ENCODE data around the gene CALB2.
"Not testable (repeated sequence)": the region's sequence is repeated elsewhere in the genome, so short reads cannot be mapped to it uniquely, and the experiment has no call there.

The CALB2 gene, protein sequence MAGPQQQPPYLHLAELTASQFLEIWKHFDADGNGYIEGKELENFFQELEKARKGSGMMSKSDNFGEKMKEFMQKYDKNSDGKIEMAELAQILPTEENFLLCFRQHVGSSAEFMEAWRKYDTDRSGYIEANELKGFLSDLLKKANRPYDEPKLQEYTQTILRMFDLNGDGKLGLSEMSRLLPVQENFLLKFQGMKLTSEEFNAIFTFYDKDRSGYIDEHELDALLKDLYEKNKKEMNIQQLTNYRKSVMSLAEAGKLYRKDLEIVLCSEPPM

DNA sequence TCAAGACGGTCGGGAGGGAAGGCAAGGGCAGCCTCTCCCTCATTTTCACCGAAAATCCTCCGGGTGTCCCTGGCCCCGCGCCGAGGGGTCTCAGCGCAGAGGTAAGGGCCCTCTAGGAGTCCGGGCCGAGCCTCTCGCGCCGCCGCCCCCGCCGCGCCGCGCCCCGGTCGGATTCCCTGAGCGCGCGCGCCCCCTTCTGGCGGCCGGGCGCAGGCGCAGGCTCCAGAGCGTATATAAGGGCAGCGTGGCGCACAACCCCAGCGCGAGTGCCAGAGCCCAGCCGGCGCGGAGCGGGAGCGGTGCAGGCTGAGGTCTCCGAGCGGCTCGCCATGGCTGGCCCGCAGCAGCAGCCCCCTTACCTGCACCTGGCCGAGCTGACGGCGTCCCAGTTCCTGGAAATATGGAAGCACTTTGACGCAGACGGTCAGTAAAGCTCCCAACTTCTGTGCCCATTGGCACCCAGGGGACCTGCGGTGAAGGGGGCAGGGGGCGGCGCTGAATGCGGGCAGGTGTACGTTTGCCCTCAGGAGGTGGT lies at the start of gene CALB2:
CALB2 (plus strand) TSS at position 260 of the 535 bp plus-strand sequence; CDS start at position 330, 70 bp downstream.
- DNase-seq (ENCODE audit: low read depth): no peak

DNA sequence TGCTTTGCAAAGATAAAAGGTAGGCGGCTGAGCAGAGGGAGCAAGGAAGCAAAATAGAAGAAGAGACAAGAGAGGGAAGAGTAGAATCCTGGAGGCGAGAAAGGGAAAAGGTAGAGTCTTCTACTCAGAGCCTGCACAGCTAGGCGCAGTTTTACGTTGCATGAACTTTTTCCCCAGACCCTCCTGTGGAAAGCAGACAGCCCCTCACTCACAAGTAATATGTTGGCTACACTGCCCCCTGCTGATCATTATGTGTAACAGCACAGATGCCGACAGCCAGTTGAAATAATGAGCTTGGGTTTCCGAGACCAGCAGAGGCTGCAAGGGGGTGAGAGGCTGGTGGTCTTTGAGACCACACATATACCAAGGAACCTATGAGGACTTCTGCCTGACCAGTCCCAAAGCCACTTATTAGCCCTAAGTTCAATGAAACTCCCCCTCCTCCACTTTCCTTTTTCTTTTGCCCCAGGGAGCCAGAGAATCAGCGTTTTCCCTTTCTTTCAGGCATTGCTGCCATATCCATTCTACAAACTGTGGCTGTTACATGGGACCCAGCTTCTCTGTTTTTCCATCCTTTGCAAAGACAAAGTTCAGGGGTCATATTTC lies 46.9 kb upstream of the CALB2 start:
- no peak for DNase-seq (ENCODE audit: low read depth)

DNA sequence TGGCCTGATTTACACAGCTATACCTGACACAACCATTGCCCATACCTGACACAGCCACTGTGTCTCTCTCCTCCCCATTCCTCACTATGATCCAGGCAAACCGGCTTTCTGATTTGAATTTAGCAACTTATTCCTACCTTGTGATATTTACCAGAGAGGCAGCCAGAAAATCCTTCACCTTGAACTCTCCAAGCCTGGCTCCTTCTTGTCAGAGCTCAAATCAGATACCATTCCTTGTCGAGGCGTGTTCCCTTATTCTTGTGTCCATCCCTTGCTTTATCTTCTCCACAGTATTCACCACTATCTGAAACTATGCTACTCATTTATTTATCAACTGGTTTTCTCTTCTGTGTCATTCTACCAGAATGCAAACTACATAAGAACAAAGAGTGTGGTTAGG lies 44.9 kb upstream of the CALB2 start:
- not testable (repeated sequence) for DNase-seq (ENCODE audit: low read depth)

DNA sequence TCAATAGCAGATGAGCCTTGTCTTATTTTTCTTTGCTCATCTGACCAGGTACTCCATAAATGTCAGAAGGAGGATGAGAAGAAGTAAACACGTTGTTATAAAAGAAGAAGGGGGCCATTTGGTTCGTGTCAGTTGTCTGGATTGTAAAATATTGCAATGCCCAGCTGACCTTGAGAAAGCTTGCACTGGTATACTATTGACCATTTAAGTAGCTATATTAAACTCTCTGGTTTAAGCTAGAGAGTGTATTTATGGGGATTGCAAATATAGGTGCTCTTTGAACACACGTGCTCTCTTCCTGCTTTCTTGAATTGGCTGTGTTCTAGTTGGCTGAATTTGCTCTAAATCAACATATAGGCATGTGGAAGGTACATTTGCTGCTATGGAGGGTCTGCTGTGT lies 43.3 kb upstream of the CALB2 start:
- DNase-seq (ENCODE audit: low read depth): no peak

DNA sequence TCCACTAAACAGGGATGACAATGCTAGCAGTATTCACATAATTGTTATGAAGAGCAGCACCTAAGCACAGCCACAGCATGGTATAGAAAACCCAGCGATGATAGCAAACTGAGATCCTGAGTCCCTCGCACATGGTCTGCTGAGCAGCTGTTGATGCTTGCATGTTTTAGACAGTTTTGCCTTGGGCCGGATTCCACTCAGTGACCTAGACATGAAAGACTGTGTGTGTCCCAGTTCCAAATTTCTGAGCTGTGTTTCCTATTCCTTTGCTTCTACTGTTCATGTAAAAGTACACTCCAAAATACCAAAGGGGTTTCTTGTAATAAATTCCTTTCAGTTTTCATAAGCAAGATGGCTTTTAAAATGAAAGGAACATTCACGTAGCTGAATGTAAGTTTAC lies 38.5 kb upstream of the CALB2 start:
- DNase-seq (ENCODE audit: low read depth): no peak

DNA sequence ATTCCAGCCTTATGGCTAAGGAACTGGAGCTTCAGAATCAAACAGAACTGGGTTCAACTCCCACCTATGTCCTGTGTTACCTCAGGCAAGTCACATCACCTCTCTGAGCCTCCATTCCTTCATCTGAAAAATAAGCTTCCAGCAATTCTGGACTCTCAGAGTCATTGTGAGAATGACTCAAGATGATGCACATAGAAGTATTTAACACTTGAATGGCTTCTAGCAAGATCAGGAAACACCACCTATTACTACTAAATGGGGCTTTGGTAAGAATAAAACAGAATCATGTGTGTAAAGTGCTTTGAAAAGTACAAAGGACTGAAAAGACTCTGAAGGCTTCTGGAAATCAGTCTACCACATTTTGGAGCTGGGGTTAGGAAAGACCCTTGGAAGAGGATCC lies 30.8 kb upstream of the CALB2 start:
- no peak for DNase-seq (ENCODE audit: low read depth)

DNA sequence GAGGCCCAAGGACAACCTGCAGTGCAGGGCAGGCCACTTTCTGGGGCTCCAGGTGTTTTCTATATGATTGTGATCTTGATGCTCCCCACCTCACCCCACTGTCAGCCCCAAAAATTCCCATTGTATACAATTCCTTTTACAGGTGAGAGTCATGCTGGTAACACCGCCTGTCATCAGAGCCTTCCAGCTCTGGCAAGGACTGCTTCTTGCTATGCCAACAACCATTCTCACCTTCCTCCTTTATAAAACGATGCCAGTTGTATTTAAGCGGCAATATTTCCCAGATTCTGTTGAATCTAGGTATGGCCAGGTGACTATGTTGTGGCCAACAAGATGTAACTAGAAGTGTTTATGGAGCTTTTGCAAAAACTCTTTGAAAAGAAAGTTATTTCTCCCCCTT lies 30.4 kb upstream of the CALB2 start:
- DNase-seq (ENCODE audit: low read depth): no peak

DNA sequence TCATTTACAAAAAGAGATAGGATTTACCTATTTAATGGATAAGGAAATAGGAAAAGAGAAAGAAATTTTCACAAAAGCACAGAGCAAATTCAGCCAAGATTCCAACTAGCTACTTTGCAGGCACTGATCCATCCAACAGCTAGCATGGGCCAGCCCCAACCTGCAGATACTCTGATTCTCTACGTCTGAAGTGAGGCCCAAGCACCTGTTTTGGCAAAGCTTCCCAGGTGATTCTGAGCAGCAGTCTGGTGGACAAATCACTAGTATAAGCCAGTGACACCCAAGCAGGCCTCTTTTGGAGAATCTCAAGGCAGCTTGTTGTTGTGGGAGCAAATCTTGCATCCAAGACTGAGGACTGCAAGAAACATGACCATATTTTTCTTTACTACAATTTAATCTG lies 20.9 kb upstream of the CALB2 start:
- no peak for DNase-seq (ENCODE audit: low read depth)

DNA sequence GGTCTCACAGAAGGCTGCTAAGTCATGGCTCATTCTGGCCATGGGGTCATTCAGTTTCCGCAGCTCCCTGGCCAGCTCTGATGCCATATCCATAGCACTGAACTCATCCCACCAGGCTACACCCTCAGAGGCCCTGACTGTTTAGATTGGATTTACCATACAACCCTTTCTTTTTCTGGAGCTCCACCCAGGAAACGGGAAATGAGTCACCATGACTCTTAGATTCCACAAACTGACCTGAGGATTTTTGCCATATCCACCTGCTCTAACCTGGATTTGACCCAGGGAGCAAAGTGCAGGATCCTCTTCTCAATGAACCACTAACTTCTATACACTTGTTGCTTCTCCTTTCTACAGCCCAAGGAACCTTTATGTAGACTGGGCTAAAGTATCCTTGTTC lies 20.3 kb upstream of the CALB2 start:
- DNase-seq (ENCODE audit: low read depth): no peak

DNA sequence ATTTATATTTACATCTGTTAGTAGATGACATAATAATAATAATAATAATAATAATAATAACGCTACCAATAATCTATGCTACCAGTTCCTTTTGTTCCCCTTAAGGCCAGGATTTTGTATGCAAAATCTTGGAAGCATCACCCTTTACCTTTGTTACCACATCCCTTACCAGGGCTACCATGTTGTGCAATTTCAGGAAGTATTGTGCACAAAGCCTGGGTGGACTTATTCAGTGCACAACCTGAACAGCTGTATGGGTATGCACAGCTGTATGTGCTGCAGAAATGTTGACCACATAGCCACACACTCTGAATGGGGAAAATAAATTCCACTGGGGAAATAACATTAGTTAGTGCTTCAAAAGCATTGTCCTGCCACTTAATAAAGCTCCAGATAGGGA lies 19.9 kb upstream of the CALB2 start:
- DNase-seq (ENCODE audit: low read depth): no peak

DNA sequence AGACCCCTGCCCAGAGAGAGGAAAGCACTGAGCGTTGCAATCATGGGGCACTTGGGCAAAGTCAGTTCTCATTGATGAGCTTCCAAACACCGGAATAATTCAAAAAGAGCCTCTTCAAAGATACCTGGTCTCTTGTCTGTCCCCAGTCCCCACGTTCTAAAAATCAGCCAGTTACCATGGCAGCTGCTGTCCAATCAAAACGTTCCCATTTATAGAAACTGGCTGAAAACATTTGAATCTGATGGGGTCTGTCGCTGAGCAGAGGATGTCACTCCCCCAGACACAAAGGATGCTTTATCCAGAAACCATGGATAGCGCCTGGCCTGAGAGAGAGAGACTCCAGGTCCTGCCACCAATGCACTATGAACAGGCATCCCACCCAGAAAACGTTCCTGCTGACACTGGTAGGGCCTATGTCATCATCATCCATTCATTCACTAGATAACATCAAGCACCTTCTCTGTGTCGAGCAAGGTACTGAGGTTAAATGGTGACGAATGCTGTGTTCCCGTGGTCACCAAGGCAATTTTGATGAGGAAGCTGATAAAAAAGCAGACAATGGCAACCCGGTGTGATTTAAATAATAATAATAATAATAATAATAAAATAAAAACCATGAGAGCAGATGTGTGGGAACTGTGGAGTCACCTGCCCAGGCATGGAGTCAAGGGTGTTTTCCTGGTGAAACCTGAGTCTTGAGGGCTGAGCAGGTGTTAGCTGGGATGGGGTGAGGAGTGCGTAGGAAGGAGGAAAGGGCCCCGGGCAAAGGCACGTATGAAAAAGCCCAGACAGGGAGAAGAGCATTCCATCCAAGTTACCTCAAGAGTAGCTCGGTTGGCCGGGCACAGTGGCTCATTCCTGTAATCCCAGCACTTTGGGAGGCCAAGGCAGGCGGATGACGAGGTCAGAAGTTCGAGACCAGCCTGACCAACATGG lies 19.0 kb upstream of the CALB2 start:
- DNase-seq (ENCODE audit: low read depth): no peak

DNA sequence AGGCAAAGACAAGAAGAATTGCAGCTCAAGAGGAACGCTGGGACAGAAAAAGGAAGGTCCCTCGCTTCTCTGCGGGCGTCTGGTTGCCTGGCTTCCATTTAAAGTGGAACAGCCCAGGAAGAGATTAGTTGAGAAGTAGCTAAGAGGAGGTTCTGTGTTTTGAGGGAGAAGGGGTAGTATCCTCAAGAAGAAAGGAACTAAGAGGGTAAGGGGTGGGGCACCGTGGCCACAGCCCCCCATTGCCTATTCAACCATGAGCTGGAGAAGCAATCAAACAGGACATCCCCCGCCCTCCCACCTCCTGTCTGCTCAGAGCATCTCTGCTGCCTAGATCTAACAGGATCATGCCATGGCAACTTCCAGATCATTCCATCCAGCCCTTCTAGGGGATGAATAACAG lies 18.1 kb upstream of the CALB2 start:
- no peak for DNase-seq (ENCODE audit: low read depth)

DNA sequence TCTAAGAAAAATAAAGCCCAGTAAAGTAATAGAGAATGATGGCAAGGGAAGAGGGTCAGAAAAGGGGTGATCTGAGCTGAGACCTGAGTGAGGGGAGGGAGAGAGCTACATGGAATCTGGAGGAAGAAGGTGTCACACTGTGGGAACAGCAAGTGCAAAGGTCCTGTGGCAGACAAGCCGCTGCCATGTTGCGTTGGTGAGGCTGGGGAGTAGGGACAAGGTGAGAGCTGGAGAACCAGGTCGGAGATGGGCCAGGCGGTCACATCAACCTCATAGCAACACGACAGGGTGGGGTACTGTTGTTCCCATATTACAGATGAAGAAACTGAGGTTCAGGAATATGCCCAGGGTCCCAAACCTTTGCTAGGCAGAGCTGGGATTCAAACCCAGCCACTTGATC lies 16.6 kb upstream of the CALB2 start:
- DNase-seq (ENCODE audit: low read depth): no peak

DNA sequence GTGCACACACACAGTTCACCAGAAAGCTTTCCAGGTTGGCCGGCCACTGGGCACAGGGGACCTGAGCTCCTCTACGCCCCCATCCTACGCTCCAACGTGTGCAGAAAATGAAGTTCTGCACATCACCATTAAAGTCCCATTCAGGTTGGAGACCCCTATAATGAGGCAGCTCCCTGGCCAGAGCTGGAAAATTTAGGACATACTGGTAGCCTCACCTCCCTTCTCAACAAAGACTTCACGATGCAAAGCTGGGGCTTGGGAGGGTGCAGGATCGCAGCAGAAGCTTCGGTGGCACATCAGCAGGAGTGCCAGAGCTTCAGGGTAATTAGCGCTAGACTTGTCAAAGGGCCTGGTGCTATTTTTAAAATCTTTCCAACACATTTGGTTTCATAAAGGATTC lies 15.4 kb upstream of the CALB2 start:
- no peak for DNase-seq (ENCODE audit: low read depth)

DNA sequence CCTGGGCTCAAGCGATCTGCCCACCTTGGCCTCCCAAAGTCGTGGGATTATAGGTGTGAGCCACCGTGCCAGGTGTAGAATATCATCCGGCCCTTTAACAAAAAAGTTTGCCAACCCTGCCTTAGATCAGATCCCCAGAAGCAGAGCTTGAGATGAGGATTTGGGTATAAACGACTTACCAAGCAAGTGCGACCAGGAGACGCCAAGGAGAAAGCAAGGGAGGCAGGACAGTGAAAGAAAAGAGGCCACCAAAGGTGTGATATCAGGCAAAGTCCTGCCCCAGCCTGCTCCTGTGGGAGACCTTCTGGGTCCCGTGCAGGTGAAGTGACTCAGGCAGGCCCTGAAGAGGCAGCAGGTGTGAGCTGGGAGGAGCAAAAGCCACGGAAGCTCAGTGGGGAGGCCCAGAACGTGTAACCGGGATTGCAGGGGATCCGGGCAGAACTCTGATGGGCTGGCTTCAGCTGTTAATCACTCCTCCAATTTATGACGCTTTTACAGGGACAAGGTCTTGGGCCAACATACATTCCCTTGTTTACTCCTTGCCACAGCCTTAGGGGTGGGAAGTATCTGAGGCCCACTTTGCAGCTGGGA lies 14.1 kb upstream of the CALB2 start:
- DNase-seq (ENCODE audit: low read depth): no peak

DNA sequence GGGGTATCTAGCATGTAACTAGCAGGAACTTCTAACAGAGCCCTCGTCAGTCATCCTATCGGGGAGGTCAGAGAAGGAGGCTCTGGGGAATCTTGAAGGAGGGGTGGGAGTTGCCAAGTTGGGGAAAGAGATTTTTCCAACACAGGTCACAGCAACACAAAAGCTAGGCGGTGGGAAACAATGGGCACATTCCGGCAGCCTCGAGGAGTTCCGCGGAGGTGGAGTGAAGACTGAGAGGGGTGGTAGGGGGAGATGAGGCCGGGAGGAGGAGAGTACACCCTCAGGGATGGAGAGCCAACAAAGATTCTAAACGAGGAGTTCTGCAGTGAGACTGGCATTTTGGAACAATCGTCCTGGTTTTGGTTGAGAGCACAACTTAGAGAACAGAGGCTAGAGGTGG lies 13.5 kb upstream of the CALB2 start:
- no peak for DNase-seq (ENCODE audit: low read depth)

DNA sequence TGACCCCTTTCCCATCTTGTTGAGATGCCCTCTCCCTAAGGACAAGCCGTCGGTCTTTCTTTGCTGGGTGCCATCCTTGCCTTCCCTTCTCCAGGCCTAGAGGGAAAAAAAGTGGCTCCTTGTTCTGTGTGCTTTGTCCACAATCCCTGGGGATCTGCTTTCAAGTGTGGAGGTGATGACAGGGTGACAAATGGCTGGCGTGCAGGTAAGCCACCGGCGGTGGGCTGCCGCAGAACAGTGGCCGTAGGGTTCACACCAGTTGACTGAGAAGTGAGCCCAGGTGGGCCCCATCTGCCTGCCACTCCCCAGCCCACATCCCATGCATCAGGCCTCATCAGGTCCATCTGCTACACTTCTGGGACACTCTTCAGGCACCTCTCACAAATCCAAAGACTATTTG lies 11.4 kb upstream of the CALB2 start:
- no peak for DNase-seq (ENCODE audit: low read depth)

DNA sequence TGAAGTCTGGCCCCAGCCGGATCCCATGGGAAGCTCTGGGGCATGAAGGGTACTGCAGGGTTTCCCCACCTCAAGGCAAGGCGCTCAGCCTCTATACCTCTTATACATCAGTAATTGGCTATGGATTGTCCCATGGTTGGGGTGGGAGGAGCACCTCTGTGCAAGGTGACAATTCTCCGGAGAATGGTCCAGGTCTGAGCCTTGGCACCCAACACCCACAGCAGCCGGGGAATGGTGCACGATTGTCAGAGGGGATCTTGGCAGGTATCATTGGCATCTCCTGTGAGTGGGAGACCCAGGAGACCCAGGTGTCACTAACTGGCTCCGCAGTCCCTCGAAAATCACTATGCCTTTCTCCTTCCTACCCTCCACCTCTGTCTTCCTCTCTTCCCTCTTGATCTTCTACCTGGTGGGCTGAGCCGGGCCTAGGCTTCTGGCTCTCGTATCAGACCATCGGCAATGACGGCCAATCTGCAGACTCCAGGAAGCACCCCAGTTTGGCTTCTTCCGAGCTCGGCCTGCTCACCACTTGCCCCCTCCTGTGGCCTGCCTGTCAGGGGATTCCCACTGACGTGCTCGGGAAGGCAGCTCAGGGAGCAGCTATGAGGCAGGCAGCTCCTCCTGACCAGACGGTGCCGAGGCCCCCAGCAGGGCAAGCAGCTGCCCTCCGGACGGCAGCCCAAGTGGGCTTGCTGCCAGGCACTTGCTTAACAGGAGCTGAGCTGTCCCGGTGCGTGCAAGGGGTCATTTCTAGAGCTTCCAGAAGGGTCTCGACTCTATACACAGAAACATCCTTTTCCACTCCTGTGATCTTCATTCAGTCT lies 10.0 kb upstream of the CALB2 start:
- no peak for DNase-seq (ENCODE audit: low read depth)

DNA sequence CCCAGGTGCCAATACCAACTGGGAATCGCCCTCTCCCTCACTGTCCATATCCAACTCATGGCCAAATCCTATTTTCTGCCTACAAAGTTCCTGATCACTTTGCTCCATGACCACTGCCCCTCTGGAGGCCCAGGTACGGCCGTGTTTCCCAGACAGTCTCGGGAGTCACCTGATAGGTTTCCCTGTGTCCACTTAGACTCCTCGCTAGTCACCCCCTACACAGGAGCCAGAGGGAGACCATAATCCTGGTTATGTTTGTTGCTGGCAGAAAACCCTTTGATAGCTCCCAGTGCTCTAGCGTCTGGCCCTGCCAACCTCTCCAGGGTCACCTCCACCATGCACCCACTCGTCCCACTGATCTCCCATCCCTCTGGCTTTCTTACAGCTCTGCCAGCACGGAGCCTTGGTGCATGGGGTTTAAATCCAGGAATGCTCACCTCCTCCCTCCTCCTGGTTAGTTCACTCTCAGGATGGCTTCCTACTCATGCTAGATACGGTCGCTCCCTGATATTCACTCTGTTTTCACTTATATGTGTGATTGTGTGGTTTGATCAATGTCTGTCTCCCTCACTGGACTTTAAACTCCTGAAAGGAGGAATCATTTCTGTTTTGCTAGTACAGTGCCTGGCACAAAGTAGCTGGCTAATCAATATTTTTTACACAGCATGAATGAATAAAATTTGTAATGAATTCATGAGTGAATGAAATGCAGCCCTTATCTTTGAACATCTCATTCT lies 7.5 kb upstream of the CALB2 start:
- DNase-seq (ENCODE audit: low read depth): no peak

DNA sequence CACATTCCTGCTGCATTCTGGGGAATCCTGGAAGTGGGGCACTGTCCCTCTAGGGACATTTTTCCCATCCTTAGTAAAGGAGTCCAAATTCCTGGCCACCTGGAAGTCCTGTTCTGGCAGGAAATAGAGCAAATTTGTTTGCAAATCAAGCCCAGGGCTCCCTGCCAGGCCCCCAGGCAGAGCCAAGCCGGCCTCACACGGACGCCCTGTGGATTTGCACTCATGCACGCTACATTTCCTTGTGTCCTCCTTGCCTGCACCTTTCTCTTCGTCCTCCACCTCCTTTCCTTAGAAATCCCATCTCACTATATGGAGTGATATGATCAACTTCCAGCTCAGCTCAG lies 7.0 kb upstream of the CALB2 start:
- no peak for DNase-seq (ENCODE audit: low read depth)

DNA sequence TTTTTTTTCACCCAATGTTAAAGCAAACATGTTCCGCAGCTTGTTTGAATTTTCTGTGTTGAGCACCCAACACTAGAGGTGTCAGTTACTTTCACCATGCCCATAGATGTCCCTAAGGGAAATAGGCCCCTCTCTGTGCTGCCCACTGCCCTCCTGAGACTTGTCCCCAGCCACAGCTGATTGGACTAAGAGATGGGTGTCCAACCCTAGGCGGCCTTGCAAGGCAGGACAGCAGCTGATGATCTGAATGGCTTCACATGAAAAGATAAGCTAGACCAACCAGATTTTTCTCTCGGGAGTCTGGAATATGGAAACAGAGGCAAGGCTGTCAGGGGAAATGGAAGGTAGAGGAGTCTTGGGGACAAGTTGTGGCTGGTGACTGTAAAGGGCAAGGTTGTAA lies 6.1 kb upstream of the CALB2 start:
- DNase-seq (ENCODE audit: low read depth): no peak
